Measurements from ENCODE around the gene UNC45A.

DNA sequence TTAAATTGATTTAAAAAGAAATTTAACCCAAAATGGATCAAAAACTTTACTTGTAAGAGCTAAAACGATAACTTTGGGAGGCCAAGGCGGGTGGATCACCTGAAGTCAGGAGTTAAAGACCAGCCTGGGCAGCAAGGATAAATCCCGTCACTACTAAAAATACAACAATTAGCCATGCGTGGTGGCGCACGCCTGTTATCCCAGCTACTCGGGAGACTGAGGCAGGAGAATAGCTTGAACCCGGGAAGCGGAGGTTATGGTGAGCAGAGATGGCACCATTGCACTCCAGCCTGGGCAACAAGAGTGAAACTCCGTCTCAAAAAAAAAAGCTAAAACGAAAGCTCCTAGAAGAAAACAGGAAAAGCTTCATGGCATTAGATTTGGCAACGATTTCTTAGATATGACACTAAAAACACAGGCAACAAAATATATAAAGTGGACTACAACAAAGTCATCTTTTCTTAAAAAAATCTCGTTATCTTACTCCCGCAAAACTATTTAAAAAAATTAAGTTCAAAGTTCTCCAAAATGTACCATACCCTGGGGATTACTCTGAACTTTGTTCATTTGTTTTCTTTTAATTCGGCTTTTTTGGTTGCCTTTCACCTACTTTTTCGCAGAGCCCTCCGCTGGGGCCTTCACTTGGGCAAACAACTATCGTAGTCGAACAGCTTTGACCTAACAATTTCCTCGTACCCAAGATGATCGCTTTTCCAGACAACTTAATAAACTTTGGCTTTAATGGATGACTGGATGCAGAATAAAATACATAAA lies 5.7 kb upstream of the UNC45A start:
- TF ChIP-seq, protein P1, sequence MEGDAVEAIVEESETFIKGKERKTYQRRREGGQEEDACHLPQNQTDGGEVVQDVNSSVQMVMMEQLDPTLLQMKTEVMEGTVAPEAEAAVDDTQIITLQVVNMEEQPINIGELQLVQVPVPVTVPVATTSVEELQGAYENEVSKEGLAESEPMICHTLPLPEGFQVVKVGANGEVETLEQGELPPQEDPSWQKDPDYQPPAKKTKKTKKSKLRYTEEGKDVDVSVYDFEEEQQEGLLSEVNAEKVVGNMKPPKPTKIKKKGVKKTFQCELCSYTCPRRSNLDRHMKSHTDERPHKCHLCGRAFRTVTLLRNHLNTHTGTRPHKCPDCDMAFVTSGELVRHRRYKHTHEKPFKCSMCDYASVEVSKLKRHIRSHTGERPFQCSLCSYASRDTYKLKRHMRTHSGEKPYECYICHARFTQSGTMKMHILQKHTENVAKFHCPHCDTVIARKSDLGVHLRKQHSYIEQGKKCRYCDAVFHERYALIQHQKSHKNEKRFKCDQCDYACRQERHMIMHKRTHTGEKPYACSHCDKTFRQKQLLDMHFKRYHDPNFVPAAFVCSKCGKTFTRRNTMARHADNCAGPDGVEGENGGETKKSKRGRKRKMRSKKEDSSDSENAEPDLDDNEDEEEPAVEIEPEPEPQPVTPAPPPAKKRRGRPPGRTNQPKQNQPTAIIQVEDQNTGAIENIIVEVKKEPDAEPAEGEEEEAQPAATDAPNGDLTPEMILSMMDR (IDR thresholded peaks at IDR 0.05): no peak
- TF ChIP-seq POLR2A (IDR thresholded peaks at IDR 0.05): no peak
